ENCODE data around the gene CCNG1. TPM values are rescaled to one million over a fixed set of nuclear protein-coding genes. Genes with fewer than 3 reads are reported as not detected.

CCNG1 gene
- total and polyA plus RNA-seq, 9 of the 15 experiments (the other 6 are each of a cell fraction or from before 2014, with no cell fraction given), result 121 to 293 (median 245) TPM

DNA sequence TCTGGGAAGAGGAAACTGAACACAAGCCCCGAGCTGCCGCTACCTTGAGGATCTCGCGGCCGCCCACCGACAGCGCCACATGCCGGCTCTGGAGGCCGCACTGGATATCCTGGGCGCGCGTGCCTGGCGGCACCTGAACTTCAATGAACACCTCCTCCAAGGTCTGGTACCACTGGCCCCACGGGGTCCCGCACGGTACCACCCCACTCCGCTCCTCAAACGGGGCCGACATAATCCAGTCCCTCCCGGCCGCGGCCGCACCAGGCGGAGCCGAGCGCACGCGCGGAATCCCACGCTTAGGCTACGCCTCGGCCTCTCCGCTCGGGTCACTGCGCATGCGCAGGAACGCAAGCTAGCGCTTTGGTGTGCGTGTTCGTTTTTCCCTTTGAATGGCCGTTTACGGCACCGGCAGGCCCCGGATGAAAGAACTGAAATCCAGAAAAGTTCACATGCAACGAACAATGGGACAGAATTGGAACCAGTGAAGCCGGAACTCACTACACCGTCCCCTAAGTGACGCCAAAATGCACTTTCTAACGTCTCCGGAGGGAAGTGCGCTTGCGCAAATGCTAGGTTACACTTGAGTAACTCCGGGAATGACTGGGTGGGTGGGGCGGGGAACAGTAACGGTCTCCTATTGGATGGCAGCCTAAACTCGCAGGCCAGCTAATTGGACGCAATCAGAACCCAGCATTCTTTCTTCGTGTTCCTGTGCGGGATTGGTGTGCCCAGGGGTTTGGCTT lies 22.6 kb downstream of the CCNG1 start, which contains the start of gene NUDCD2 (continued):
- TF ChIP-seq, protein P1, sequence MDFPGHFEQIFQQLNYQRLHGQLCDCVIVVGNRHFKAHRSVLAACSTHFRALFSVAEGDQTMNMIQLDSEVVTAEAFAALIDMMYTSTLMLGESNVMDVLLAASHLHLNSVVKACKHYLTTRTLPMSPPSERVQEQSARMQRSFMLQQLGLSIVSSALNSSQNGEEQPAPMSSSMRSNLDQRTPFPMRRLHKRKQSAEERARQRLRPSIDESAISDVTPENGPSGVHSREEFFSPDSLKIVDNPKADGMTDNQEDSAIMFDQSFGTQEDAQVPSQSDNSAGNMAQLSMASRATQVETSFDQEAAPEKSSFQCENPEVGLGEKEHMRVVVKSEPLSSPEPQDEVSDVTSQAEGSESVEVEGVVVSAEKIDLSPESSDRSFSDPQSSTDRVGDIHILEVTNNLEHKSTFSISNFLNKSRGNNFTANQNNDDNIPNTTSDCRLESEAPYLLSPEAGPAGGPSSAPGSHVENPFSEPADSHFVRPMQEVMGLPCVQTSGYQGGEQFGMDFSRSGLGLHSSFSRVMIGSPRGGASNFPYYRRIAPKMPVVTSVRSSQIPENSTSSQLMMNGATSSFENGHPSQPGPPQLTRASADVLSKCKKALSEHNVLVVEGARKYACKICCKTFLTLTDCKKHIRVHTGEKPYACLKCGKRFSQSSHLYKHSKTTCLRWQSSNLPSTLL (IDR thresholded peaks at IDR 0.05), result no peak
- TF ChIP-seq, protein P2, sequence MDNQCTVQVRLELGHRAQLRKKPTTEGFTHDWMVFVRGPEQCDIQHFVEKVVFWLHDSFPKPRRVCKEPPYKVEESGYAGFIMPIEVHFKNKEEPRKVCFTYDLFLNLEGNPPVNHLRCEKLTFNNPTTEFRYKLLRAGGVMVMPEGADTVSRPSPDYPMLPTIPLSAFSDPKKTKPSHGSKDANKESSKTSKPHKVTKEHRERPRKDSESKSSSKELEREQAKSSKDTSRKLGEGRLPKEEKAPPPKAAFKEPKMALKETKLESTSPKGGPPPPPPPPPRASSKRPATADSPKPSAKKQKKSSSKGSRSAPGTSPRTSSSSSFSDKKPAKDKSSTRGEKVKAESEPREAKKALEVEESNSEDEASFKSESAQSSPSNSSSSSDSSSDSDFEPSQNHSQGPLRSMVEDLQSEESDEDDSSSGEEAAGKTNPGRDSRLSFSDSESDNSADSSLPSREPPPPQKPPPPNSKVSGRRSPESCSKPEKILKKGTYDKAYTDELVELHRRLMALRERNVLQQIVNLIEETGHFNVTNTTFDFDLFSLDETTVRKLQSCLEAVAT (IDR thresholded peaks at IDR 0.05), result peak; percentile 49 to 84; a peak in 2 of 4 replicates
- TF ChIP-seq, protein P3, sequence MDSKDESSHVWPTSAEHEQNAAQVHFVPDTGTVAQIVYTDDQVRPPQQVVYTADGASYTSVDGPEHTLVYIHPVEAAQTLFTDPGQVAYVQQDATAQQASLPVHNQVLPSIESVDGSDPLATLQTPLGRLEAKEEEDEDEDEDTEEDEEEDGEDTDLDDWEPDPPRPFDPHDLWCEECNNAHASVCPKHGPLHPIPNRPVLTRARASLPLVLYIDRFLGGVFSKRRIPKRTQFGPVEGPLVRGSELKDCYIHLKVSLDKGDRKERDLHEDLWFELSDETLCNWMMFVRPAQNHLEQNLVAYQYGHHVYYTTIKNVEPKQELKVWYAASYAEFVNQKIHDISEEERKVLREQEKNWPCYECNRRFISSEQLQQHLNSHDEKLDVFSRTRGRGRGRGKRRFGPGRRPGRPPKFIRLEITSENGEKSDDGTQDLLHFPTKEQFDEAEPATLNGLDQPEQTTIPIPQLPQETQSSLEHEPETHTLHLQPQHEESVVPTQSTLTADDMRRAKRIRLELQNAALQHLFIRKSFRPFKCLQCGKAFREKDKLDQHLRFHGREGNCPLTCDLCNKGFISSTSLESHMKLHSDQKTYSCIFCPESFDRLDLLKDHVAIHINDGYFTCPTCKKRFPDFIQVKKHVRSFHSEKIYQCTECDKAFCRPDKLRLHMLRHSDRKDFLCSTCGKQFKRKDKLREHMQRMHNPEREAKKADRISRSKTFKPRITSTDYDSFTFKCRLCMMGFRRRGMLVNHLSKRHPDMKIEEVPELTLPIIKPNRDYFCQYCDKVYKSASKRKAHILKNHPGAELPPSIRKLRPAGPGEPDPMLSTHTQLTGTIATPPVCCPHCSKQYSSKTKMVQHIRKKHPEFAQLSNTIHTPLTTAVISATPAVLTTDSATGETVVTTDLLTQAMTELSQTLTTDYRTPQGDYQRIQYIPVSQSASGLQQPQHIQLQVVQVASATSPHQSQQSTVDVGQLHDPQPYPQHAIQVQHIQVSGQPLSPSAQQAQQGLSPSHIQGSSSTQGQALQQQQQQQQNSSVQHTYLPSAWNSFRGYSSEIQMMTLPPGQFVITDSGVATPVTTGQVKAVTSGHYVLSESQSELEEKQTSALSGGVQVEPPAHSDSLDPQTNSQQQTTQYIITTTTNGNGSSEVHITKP (IDR thresholded peaks at IDR 0.05; ENCODE audit: partially characterized antibody), result peak; percentile 10
- TF ChIP-seq, protein P4, sequence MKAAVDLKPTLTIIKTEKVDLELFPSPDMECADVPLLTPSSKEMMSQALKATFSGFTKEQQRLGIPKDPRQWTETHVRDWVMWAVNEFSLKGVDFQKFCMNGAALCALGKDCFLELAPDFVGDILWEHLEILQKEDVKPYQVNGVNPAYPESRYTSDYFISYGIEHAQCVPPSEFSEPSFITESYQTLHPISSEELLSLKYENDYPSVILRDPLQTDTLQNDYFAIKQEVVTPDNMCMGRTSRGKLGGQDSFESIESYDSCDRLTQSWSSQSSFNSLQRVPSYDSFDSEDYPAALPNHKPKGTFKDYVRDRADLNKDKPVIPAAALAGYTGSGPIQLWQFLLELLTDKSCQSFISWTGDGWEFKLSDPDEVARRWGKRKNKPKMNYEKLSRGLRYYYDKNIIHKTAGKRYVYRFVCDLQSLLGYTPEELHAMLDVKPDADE (conservative IDR thresholded peaks at IDR 0.05; ENCODE audit: control insufficient read depth, low read depth, low read length), result 0 out of 2 replicates have a peak, but pooled peaks have one; percentile 52
- TF ChIP-seq, protein P5, sequence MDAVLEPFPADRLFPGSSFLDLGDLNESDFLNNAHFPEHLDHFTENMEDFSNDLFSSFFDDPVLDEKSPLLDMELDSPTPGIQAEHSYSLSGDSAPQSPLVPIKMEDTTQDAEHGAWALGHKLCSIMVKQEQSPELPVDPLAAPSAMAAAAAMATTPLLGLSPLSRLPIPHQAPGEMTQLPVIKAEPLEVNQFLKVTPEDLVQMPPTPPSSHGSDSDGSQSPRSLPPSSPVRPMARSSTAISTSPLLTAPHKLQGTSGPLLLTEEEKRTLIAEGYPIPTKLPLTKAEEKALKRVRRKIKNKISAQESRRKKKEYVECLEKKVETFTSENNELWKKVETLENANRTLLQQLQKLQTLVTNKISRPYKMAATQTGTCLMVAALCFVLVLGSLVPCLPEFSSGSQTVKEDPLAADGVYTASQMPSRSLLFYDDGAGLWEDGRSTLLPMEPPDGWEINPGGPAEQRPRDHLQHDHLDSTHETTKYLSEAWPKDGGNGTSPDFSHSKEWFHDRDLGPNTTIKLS (IDR thresholded peaks at IDR 0.05; ENCODE audit: borderline replicate concordance, low read depth), result peak; percentile 75; the same call in 1 of the 2 replicates
- TF ChIP-seq ZNF766 (CRISPR knock-in tag; conservative IDR thresholded peaks at IDR 0.05), result peak; percentile 37; the same call in 1 of the 2 replicates
- peak; percentile 71; the same call in 1 of the 2 replicates for TF ChIP-seq CREB1 (IDR thresholded peaks at IDR 0.05)
- TF ChIP-seq CREB1 (CRISPR knock-in tag; IDR thresholded peaks at IDR 0.05), result no peak; the same call in 1 of the 2 replicates
- no peak for TF ChIP-seq ATF1 (CRISPR knock-in tag; IDR thresholded peaks at IDR 0.05)
- peak; percentile 62 for TF ChIP-seq ATF1 (tag; IDR thresholded peaks at IDR 0.05)
- peak; percentile 85 for TF ChIP-seq CREM (IDR thresholded peaks at IDR 0.05; ENCODE audit: low read depth)
- TF ChIP-seq NR2C2 (CRISPR knock-in tag; IDR thresholded peaks at IDR 0.05), result 0 out of 2 replicates have a peak, but pooled peaks have one; percentile 43
- TF ChIP-seq NR2C2 (tag; IDR thresholded peaks at IDR 0.05), result peak; percentile 89
